NCI-H524 treated with DMSO at 0.1 percent for 48 hours (cell line): ENCODE measurements around the gene LTBP1.

Experiments used
- DNase-seq: peaks from one replicate; lab custom pipeline; 2025; lab: John Stamatoyannopoulos, UW

Gene LTBP1

DNA sequence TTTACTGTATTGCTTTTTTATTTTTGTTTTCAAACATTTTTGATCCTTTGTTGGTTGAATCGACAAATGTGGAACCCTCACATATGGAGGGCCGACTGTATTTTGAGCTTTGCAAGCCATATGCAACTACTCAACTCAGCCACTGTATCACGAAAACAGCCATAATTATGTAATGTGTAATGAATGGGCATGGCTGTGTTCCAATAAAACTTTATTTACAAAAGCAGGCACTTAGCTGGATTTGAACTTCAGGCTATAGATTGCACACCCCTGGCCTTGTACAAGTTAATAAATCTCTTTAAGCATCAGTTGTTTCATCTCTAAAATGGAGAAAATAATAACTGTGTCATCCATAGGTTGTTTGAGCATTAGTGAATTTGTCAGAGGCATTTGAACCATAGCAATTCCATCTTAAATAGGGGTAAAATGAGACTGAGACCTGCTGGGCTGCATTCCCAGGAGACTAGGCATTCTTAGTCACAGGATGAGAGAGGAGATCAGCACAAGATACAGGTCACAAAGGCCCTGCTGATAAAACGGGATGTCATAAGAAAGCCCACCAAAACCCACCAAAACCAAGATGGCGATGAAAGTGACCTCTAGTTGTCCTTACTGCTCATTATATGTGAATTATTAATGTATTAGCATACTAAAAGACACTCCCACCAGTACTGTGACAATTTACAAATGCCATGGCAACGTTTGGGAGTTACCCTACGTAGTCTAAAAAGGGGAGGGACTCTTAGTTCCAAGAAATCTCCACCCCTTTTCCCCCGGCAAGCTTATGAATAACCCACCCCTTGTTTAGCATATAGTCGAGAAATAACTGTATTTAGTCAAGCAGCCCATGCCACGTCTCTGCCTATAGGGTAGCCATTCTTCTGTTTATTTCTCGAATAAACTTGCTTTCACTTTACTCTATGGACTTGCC, 13.7 kb upstream of the LTBP1 start:
- DNase-seq: no peak

DNA sequence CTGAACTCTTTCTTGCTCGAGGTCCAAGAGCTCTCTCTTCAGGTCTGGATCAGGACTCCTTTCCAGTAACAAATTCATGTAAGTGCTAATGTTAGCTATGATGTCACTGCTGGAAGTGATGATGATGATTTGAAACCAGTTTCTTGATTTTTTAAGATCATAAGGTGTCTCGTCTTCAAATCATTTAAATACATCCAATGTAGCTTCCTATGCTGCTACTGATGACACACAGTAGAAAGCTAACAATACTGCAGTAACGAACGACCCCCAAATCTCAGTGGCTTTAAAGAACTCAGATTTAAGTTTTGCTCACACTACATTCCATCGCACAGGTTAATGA, 13.0 kb upstream of the LTBP1 start:
- DNase-seq: no peak

DNA sequence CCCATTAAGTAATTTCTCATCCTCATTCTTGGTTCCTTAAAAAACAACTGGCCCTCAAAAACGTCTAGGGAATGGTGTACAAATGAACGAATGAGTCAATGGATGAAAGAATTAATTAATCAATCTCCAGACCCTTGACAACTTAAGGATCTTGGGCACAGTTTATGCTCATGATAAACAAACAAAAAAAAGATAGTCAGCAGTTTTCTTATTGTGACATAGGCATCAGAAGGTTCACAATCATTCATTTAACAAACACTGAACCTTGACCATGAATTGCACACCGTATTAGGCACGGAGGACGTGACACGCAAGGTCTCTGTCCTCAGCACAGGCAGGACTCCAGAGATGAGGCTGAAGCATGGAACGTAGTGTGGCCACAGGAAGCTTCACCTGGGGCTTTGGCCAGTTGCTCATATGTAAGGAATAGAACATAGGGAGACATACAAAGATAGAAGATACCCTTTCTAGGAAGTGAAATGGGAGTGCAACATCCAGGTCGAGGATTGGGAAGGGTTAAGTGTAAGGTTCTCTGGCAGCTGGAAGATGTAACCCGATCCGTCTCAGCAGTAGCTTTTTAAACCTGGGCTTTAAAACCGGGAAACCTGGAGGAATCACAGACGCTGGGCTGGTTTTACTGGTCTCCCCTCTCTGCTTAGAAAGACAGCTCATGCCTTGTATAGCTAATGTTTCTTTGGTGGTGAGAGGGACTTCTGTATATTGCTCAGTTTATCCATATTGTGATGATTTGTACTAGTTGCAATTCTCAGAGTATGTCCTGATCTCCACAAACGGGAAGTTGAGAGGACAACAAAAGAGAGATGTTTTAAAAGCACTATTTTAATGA, 8.9 kb upstream of the LTBP1 start:
- peak; percentile 51 for DNase-seq

DNA sequence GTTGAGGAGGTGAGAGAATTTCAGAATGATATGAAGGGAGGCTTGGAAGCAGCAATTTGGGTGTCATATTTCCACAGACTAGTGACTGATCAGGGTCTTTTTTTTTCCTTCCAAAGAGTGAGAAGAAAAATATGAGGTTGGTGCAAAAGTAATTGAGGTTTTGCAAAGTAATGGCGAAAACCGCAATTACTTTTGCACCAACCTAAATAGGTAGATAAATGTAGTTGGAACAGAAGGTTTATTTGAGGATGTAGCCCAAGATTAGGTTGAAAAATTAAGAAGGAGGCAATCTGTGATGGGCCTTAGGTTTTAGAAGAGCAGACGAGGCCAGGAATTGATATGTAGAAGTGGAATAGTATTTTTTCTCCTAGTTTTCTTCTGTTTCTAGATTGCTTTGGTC, 7.8 kb upstream of the LTBP1 start:
- no peak for DNase-seq

DNA sequence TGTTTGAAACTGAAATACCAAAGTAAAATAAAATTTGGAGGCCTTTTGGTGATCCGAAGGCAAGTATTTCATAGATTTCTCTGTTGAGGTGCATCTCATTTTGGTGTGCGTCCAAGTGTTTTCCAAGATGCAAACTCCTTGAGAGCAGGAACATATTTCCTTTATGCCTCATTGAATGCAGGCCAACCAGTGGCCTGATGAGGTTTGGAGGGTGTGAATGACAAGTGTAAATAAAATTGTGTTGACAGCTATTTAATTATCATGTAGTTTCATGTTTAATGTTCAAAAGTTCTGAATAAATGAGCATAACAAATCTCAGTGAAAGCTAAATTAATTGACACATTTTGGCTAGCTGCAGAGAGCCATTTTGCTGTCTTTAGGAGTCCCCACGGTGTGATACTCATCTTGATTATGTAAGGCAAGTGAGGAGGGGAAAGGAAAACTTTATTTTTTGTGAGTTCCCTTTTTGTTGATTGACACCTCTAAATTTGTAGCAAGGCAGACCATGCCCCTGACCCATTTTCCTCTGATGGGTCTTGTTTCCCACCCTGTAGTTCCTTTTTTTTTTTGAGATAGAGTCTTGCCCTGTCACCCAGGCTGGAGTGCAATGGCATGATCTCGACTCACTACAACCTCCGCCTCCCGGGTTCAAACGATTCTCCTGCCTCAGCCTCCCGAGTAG, 6.3 kb upstream of the LTBP1 start:
- DNase-seq: no peak

DNA sequence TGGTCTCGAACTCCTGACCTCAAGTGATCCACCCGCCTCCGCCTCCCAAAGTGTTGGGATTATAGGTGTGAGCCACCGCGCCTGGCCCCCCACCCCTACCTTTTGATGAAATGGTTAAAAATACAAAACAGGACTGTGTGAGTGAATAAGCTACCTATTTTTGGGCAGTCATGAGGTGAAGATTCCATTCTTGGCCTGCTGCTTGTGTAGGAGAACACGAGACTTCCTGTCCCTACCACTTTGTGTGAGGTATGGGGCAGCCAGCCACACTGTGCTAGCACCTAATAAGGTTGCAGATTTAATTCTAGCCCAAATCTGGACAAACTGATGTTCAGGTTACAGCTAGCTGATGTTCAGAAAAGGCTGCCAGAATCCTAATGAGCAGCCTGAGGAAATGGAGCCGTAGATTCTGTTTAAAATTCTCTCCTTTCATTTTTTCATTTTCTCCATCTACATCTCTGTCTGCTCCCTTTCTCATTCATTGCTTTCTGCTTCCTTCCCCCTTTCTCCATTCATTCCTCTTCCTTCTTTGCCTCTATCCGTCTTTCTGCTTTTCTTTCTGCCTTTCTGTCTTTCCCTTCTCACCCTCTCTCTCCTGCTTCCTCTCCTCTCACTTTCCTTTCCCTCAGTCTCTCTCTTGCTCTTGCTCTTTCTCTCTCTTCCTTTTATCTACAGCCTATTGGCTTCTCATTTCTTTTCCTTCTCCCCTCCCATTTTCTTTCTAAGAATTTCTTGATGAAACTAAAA, 4.6 kb upstream of the LTBP1 start:
- no peak for DNase-seq

DNA sequence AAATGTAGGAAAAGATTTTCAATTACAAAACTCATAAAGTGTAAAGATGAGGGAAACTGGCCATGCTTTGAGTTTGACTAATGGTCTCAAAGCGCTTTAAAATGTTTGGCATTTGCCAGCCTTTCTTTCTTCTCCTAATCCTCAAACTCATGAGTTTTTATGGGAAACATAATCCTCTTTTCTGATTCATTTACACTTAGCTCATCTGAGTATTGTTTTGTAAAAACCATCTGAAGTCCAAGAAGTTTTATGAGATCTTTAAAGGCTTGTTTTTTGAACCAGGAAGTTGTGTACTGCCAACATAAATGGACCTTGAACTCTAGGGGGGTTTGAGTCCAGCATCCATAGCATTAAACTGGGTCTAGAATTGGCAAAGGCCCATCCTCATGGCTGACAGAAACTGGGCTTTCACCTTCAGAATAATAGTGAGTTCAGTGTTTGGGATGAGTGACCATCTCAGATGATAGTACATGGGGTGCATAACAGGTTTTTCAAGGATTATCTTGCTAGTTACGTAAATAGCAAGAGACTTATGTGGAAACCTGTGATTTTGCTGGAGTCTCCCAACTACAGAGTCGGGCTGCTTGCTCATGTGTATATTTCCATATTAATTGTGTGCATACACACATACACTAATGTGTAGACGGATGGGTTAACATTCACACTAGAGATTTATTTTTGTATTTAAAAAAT, 3.8 kb upstream of the LTBP1 start:
- DNase-seq: no peak

DNA sequence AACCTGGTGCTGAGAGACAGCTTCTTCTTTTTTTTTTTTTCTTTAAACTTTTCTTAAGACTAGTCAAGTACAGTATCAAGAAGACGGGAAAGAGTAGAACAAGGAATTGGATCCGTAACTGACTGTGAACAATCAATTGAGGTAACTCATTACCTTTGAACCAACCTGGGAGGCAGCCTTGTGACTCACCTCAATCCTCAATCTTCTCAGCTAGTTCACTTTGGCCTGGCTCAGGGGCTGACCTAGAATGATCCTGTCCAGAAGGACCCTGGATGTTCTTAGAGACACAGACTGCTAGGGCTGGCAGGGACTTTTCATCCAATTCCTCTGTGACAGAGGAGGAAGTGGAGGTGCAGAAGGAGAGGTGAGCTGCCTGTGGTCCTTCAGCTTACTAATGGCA, 1.5 kb upstream of the LTBP1 start:
- DNase-seq: no peak

DNA sequence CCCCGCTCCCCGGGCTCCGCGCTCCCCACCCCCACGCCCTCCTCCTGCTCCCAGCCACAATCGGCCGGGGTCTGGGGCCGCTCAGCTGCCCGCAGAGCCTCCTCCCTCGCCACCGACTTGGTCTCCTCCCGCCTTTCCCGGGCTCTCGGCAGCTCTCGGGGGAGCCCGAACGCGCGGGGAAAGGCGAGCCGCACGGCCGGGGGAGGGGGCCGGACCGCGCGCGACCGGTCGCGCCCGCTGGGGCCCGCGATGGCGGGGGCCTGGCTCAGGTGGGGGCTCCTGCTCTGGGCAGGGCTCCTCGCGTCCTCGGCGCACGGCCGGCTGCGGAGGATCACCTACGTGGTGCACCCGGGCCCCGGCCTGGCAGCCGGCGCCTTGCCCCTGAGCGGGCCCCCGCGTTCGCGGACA, 327 bp downstream of the LTBP1 start:
- DNase-seq: no peak

DNA sequence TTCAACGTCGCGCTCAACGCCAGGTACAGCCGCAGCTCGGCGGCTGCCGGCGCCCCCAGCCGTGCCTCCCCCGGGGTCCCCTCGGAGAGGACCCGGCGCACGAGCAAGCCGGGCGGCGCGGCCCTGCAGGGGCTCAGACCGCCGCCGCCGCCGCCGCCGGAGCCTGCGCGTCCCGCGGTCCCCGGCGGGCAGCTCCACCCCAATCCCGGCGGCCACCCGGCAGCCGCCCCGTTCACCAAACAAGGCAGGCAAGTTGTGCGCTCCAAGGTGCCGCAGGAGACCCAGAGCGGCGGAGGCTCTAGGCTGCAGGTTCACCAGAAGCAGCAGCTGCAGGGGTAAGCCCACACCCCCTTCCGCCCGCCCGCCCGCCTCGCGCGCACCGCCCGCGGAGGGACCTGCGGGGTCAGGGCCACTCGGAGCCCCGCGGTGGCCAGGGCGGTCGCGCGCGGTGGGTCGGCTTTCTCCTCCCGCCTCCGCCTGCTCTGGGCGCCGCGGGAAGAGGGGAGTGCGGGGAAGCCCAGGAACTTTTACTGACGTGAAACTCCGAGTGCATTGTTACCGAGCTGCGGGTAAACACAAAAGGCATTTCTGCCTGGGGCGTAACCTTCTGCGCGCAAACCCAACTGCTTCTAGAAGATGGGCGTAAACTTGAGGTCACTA, 861 bp downstream of the LTBP1 start:
- DNase-seq: no peak

DNA sequence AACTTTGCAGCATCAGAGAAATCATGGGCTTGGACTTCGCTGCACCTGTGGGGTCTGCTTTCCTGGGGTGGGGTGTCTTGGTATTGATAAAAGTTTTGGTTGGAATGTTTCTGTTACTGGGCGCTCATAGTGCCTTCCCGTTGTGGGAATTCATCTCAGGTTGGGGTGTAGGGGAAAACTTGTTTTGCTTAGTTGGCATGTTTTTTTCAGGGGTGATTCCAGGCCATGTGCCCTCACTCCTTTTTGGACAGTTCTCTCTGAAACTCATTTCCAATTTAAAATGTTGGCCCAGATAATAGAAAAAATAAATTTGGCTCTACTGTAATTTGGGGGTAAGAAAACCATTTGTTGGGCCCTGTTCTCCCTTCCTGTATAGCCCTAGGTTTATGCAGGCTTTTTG, 1.5 kb downstream of the LTBP1 start:
- no peak for DNase-seq

DNA sequence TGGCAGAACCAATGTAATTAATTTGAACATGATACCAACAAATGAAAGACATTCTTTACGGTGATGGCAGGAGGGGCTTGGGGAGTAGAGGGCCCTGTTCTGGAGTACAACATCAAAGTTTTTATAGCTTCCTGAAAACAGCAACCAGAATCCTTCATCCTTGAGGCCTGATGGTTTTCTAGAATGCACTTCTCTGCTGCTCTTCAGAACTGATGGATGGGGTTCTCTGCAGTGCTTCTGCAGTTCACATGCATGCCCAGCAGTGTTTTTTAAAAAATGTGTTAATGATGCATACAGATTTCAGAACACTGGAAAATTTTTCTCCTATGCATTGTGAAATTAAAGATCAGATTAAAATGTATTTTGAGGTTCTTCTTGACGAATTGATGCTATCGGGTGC, 2.5 kb downstream of the LTBP1 start:
- no peak for DNase-seq

DNA sequence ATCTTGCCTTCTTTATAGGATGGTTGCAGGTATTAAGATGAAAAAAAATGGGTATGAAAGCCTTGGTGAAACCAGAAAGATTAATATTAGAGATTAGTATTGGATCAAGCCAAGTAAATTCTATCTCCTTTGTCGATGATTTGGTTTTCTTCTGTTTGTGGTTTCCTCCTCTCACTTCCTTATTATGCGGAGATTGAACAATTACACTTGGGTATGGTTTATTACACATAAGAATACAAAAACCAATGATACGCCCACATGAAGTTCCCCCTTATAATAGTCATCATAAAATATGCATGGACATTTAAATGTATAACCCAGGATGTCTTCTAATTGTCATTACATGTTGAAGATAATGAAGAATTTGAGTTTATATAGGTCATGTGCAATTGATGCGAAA, 4.9 kb downstream of the LTBP1 start:
- DNase-seq: no peak

DNA sequence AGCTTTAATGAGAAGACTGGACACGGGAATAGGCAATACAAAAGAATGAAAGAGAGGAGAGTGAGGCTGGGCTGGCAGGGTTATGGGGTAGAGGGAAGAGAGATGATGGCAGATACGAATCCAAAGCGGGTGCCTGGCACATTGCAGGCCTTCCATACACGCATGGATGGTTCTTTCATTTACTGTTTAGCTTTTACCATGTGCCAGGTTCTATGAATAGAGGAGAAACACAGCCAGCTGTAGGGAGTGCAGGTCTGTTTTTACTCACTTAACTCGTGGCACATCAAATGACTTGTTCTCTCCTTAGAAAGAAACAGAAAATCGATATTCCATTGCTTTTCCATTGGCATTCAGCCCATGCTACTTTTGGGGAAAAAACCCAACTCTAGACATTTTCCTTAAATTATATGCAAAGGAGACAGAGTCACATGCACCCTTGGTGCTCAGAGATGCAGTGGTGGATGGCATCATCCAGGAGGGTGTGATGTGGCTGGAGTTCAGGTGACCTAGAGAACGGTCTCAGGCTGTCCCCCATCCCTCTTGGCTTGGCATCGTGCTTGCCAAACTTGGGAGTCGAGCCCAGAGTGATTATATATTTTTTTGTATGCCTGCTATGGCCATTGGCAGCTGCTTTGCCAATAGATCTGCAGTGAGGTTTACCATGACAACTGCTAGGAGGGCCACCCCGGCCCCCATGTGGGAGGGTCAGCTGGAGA, 6.2 kb downstream of the LTBP1 start:
- no peak for DNase-seq

DNA sequence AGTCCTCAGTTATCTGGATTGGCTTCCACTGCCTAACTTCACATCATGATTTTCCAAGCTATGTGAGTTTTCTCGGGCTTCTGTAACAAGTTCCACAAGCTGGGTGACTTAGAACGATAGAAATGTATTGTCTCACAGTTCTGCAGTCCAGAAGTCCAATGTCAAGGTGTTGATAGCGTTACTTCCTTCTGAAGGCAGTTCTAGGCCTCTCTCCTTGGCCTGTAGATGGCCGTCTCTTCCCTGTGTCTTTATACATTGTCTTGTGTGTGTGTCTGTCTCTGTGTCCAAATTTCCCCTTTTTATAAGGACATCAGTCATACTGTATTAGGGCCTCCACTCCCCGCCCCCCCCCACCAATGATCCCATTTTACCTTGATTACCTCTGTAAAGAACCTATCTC, 7.5 kb downstream of the LTBP1 start:
- DNase-seq: no peak

DNA sequence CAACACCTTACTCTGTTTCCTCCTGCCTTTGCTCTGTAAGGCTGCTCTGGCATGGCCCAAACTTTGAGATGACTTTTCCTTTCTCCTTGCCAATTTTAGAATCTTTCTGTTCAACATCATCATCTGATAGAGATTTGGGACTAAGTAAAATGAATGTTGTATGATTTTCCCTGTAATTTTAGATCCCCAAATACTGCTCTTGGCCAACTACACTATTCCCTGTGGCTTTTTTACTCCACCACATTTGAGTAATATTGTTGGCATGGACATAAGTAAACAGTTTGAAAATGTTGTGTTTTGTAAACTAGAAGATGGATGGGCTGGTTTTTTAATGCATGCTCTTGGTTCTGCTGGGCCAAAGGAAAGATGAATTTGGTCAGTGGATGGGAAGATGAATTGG, 12.1 kb downstream of the LTBP1 start:
- DNase-seq: no peak

DNA sequence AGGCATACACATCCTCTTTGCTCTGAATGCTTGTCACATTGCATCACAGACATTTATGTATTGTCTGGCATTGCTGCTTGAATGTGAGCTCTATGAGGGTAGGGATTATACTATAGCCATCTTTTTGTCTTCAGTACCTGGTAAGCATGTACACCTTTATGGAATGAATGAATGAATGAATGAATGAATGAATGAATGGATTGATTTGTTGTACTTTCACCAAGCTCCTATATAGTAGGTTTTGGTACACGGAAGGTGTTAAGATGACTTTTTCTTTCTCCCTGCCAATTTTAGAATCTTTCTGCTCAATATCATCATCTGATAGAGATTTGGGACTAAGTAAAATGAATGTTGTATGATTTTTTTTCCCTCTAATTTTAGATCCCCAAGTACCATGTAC, 13.5 kb downstream of the LTBP1 start:
- DNase-seq: no peak

DNA sequence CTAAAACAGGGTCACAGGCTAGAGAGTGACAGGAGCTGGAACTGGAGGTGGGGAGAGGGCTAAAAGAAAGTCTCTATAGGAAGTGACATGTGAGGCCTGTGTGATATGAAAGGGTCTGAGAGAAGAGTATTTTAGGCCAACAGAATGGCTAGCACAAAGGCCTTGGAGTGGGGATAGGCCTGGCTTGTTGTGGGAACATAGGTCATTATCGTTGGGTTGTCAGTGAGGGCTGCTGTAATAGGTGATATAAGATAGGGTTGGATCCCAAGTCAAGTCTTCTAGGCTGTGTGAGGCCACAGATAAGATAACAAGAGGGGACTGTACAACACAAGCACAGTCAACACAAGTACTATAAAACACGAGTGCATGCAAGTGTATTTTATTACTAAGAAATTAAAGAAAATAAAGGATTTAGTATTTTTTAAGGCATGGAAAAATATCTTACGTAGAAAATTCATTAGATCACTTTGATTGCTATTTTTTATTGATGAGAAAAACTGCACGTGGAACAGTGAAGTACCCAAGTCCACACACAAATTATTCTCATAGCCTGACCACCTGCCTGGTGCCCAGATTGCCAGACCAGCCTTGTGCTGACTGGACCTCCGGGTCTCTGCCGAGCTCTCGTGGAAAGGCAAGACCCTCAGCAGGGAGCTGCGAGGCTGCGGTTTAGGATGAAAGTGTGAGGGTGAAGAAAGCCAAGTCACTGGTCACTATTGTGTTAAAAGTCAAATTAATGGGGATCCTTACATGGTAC, 14.1 kb downstream of the LTBP1 start:
- DNase-seq: no peak

DNA sequence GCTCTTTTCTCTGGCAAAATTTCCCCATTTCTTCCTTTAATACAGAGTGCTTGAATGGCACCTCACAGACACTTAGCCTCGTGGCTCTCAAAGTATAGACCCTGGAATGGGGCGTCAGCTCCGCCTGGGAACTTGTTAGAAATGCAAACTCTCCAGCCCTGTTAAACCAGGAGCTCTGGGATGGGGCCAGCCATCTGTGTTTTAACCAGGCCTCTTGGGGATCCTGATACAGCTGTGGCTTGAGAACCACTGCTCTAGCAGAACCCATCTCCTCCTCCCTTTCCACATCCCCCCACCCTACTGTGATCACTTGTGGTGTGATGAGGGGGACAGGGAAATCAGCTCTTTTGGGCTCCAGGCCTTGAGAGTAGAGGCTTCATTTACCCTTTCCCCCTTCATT, 15.9 kb downstream of the LTBP1 start:
- DNase-seq: no peak

DNA sequence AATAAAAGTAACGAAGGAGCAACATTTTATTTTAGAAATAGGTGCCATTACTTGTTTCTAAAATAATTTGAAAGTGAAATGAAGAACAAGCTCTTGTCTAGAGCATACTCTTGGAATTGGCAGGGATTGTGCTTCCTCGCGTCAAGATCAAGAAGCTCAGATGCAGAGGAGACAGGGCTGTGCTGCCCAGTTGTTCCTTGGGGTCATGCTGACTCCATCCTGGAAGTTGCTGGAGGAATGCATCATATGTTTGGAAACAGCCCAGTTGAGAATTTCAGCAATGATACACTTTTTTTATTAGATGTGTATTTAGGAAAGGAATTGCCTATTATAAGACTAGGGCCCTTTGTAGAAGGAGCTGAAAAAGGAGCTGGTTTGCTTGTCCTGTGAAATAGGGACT, 17.2 kb downstream of the LTBP1 start:
- DNase-seq: no peak
